ENCODE data around the gene EFNA2.

EFNA2 gene

DNA sequence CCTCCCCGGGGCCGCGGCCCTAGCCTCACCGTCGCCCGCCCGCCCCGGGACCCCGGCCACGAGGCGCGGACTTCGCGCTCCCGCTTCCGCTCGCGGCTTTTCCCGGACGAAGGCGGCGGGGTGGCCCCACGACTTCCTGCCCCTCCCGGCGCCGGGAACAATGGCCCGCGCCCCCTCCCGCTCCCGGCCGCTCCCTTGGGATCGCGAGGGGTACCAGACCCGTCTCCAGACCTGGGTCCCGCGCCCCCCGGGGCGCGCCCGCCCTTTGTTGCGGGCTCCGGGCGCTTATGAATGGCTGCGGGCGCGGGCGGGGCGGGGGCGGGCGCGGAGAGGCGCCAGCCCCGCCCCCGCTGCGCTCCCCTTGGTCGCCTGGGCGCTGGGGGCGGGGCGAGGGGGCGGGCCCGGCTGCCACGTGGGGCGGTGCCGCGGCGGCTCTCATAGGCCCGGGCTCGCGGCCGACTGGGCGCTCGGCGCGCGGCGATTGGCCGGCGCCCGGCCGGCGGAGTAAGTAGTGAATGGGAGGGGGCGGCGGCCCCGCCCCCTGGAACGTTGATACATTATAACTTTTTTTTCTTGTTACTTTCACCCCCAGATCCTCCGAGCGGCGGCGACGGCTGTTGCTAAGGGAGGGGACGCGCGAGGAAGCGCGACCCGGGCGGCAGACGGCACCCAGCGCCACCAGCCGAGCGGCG lies 36.2 kb upstream of the EFNA2 start:
- peak; percentile 86 to 90 for DNase-seq (ENCODE audit: low read depth in 2 of 2)

DNA sequence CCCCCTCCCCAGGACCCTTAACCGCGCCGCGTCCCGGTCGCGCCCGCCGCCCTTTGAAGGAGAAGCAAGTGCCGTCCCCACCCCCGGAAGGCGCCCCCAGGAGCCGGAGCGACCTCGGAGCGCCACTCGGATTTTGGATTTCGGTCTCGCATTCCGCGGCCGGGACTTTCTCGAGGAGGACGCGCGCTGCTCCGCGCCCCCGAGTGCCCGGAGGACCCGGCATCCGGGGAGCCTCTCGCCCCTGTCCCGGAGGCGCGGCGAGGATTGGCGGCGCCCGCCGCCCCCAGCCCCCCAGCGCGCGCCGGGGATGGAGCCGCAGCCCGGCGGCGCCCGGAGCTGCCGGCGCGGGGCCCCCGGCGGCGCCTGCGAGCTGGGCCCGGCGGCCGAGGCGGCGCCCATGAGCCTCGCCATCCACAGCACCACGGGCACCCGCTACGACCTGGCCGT lies 35.7 kb upstream of the EFNA2 start:
- no peak for DNase-seq (ENCODE audit: low read depth in 2 of 2)

DNA sequence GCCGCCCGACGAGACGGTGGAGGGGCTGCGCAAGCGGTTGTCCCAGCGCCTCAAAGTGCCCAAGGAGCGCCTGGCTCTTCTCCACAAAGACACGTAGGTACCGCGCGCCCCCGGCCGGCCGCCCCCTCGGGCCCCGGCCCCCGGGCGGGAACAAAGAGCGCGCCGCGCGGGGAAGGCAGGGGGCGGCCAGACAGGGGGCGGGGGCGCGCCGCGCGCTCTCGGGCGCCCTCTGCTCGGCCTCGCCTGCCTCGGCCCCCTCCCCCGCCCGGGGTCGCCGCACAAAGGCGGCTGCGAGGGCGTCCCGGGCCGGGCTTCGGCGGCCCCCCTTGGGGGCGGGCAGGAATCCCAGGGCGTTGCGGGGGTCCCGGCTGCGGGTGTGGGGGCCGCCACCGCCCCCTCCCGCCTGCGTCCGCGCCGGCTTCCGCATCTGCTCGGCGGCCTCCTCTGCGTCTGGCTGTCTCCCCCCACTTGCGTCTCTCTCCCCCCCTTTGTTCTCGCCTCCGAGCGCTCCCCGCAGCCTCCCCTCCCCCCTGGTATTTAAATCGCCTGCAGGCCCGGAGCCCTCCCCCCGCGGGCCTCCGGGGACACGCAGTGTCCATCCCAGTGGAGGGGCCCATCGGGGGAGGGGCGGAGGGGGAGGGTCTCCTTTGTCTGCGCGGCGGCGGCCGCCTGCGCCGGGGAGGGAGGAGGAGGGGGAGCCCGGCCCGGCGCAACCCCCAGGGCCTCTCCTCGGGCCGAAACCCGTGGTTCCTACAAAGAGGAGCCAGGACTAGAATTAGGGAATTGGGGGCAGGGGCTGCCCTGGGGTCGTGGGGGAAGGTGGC lies 35.0 kb upstream of the EFNA2 start:
- no peak for DNase-seq (ENCODE audit: low read depth in 2 of 2)

DNA sequence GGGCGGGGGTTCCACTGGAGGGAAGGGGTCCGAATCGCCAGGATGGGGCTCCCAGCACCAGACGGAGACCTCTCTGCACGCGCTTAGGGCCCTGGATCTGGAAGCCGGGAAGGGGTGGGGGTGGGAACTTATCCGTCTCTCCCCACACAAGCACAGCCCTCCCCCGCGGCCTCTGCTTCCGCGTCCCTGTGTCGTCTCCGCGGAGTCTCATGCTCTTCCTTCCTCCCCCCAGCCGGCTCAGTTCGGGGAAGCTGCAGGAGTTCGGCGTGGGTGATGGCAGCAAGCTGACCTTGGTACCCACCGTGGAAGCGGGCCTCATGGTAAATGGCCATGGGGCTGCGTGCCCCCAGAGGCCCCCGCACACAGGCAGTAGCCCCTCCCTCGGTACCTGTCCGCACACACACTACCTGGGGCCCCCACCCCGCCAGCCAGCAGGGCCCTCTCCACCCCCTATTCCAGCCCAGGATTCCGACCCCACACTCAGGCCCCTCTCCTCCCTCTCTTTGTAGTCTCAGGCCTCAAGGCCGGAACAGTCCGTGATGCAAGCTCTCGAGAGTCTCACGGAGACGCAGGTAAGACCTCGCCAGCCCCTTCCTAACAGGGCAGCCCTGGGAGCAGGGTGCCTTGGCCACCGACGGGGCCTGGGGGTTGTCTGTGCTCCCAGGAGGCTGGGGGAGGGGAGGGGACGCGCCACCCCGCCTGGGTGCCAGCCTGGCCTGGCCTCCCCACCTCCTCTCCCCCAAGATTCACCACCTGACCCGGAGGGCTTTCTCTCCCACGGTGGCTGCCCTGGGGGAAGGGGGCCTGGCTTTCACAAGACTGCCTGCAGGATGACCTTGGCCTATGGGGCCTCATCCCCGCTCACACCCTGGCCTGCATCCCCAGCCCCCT lies 34.1 kb upstream of the EFNA2 start:
- DNase-seq (ENCODE audit: low read depth in 2 of 2) = no peak

DNA sequence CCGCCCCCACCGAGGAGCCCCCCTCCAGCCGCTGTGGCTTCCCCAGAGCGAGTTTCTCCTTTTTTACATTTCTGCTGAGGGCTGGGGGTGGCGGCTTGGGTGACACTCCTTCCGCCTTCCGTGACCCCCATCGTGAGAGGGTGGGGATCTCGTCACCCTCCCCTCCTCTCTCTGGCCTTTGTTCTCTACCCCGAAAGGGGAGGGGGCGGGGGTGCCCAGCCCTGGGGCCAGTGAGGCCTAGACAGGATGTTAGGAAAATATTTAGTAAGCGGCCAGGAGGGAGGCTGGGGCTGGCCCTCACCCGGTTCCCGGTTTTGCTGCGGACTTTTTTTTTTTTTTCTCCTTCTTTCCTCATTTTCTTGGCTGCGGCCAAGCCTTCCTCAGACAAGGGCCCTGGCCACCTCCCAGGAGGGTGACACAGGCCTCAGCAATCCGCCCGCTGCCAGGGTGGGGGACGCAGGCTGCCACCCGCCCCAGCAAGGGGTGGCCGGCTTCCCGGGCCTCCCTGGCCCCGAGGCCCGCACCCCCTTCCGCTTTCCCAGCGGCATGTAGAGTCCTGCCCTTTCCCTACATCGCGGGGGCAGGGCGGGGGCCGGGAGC lies 33.4 kb upstream of the EFNA2 start:
- no peak for DNase-seq (ENCODE audit: low read depth in 2 of 2)

DNA sequence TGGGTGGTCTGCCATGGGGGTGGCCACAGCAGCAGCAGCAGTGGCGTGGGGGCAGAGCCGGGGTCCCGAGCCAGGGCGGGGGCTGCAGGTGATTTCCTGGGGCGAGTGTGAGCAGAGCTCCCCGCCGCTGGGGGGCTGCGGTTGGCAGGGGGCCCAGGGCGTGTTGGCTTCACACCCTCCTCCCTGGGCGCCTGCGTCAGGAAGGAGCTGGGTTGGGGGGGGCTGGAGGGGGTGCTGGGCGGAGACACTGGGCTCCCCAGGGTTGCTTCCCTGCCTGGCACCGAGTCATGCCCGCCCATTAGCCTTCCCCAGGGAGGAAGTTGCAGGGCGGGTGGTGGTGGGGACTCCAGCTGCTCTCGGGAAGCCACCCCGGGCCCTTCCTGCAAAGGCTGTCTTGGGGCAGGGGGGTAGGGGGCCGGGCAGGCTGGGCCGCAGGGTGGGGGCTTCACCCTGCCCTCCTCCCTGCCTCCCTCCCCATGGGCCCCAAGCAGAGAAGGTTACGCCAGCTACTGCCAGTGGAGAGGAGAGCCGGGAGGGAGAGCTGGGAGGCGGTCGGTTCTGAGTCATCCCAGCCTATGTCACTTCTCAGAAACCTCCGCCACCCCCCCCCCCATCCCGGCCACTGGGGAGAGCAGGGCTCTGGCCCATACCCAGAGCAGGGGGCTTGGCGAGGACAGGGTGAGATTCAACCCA lies 32.7 kb upstream of the EFNA2 start:
- no peak for DNase-seq (ENCODE audit: low read depth in 2 of 2)

DNA sequence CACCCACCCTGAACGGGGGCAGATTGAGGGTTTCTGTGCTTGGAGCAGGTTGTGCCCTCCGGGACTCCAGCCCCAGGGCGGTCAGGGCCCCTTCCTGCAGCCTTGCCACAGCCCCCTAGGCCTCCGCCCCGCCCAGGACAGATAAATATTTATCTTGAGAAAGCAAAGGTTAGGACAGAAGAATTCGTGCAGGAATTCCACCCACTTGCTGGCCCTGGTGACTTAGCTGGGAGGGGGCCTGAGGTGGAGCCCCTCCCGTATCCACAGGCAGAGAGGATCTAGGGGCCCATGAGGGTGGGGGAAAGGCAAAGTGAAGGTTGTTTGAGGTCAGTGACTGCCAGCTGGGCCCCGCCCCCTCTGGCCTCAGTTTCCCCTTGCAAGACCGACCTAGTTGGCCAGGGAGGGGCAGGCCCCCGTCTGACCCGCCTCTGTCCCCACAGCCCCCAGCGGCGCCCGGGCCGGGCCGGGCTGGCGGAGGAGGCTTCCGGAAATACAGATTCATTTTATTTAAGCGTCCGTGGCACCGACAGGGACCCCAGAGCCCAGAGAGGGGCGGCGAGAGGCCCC lies 32.1 kb upstream of the EFNA2 start:
- no peak for DNase-seq (ENCODE audit: low read depth in 2 of 2)

DNA sequence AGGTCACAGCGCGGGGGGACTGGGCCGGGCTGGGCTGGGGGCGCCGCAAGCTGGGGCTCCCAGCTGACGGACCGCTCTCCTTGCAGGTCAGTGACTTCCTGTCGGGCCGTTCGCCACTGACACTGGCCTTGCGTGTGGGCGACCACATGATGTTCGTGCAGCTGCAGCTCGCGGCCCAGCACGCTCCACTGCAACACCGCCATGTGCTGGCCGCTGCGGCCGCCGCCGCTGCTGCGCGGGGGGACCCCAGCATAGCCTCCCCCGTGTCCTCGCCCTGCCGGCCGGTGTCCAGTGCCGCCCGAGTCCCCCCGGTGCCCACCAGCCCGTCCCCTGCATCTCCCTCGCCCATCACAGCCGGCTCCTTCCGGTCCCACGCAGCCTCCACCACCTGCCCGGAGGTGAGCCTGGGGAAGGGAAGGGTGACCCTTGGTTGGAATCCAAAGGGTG lies 31.6 kb upstream of the EFNA2 start:
- no peak for DNase-seq (ENCODE audit: low read depth in 2 of 2)

DNA sequence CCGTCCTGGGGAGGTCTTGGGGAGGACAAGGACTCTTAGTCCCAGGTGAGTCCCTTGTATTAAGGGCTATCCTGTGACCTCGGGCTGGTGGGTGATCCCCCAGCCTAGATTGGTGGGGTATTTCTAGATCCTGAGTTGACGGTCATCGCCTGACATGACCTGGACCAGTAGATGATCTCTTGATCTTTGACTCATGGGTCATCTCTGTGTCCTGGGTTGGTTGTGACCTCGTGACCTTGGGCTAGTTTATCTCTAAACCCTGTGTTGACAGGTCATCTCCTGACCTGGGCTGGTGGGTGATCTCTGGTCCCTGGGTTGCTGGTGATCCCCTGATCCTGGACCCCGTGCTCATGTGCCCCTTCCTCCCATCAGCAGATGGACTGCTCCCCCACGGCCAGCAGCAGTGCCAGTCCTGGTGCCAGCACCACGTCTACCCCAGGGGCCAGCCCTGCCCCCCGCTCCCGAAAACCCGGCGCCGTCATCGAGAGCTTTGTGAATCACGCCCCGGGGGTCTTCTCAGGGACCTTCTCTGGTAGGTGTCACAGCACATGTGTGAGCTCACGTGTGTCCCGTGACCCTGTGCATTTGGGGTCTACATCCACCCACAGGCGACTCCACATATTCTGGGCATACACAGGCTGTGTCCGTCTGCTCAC lies 31.0 kb upstream of the EFNA2 start:
- DNase-seq (ENCODE audit: low read depth in 2 of 2) = no peak

DNA sequence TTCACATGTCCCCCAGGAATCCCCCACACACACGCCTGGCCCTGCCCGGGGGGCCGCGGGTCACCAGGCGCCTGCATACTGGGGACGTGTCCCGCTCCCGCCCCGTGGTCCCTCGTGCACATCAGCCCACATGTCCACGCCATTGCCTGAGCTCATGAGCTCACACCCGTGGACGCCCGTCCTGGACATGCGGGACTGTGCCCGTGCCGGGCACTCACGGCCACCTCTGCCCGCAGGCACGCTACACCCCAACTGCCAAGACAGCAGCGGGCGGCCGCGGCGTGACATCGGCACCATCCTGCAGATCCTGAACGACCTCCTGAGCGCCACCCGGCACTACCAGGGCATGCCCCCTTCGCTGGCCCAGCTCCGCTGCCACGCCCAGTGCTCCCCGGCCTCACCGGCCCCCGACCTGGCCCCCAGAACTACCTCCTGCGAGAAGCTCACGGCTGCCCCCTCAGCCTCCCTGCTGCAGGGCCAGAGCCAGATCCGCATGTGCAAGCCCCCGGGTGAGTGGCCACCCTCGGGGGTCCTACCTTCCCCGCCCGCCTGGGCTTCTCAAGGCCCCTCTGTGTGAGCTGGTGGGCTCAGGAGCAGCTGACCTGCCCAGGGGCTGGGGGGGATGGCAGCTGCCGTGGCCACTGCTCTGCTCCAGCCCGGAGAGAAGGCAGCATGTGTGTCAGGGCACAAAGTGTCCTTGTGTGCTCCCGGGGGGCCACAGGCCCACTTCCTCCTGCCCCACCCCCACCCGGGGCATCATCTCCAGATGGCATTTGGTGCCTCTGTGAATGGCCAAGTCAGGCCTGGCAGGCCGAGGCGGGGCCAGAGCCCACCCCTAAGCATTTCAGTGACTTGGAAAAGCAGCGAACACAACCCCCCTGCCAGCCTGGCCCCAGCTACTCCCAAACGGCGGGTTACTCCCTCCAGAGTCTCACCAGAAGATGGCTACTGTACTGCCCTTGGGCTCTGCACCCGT lies 30.2 kb upstream of the EFNA2 start:
- DNase-seq (ENCODE audit: low read depth in 2 of 2) = no peak

DNA sequence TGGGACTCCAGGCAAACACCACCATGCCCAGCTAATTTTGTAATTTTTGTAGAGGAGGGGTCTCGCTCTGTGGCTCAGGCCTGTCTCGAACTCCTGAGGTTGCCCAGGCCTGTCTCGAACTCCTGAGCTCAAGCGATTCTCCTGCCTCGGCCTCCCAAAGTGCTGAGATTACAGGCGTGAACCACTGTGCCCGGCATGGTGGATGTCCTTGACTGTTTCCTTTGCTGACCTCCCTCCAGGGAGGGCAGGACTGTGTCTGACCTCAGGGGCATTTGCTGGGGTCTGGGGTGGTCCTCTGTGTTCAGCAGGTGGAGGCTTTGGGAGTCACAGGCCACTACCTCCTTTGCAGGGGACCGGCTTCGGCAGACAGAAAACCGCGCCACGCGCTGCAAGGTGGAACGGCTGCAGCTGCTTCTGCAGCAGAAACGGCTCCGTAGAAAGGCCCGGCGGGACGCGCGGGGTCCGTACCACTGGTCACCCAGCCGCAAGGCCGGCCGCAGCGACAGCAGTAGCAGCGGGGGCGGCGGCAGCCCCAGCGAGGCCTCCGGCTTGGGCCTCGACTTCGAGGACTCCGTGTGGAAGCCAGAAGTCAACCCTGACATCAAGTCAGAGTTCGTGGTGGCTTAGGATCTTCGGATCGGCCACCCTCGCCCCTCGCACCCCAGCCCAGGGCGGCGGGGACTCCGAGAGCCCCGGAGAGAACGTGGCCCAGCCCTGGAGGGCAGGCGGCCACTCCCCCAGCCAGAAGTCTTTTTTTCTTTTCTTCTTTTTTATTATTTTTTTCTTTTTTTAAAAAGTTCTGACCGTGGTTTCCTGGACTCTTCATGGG lies 28.8 kb upstream of the EFNA2 start:
- DNase-seq (ENCODE audit: low read depth in 2 of 2) = no peak

DNA sequence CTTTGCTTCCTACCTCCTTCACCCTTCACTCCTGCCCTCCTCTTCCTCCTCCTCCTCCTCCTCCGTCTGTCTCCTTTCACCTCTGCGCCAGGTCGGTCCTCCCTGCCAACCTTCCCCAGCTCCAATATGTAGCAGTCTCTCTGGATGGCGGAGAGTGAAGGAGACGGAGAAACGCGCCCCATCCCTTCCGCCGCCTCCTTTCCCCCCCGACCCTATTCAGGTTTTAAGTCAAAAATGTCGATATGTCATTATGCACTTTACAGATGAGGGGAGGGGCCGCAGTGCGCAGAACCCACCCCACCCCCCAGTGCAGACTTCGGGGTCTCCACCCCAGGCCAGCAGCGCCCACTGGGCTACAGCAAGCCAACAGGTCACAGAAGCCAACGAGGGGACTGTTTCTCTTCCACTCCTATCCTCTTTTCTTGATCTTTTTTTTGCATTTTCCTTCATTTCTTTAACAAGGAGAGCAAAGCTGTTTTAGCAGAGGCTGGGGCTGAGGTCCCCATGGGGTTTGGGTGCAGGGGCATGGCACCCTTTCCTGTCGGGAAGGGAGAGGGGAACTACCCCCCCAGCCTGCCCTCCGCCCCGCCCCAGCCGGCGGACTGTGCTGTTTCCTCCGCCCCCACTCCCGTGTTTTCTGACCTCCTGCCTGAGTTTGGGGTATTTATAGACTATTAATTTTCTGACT lies 28.1 kb upstream of the EFNA2 start:
- DNase-seq (ENCODE audit: low read depth in 2 of 2) = no peak

DNA sequence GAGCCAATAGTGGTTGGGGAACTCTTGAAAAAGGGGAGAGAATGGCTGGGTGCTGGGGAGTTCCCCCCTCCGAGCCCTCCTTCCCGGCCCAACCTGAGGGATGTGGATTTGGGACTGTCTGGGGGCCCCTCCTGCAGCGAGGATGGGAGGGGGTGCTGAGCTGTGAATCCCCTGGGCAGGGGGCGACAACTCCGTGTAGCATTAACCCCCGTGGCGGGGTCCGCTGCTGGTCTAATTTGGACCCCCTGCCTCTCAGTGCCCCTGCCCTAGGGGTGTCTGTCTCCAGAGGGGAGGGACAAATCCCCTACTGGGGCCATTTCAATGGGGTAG lies 27.5 kb upstream of the EFNA2 start:
- no peak for DNase-seq (ENCODE audit: low read depth in 2 of 2)

DNA sequence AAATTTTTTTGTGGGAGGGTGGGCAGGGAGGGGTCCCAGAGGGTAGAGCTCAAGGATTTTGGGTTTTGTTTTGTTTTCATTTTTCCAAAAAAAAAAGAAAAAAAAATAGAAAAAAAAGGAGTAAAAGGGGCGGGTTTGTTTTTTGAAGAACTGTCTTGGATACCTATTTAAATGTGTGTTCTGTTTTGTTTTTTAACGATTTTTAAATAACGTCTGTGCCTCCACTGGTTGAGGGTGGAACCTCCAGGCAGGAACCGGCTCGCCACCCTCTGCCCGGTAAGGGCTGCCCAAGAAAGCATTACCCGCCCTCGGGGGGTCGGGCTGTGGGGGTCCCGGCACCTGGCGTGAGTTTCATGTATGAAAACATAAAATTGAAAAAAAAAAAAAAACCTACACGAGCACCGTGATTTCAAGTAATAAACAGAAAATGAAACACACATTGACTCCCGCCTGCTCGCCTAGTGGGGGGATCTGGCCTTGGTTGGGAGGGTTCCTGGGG lies 26.9 kb upstream of the EFNA2 start:
- no peak for DNase-seq (ENCODE audit: low read depth in 2 of 2)

DNA sequence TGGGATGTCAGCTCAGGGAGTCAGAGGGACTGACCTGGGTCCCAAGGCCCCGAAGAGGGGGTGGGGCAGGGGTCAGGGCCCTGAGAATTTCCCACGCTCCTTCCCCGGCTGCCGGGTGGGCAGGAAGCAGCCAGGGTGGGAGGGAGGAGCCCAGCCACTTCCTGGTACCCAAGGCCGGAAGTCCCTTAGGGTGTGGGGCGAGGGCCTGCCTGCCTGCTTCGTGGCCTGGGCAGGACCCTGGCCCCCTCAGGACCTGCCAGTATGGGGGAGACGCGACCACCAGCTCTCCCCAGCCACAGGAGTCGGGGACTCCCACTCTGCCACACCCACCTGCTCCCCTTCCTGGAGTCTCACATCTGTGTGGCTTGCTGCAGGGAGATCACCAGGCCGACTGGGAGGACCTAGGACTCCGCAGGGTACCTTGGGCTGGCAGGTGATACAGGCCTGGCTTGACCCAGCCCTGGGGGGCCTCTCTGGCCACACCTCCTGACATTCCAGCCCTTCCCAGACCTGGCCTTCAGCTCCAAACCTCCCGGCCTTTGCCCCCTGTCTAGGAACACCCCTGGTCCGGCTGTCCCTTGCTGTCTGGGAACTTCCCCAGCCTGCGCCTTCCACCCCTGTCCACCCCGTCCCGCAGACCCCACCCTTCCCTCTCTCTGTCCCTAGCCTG lies 26.3 kb upstream of the EFNA2 start:
- no peak for DNase-seq (ENCODE audit: low read depth in 2 of 2)

DNA sequence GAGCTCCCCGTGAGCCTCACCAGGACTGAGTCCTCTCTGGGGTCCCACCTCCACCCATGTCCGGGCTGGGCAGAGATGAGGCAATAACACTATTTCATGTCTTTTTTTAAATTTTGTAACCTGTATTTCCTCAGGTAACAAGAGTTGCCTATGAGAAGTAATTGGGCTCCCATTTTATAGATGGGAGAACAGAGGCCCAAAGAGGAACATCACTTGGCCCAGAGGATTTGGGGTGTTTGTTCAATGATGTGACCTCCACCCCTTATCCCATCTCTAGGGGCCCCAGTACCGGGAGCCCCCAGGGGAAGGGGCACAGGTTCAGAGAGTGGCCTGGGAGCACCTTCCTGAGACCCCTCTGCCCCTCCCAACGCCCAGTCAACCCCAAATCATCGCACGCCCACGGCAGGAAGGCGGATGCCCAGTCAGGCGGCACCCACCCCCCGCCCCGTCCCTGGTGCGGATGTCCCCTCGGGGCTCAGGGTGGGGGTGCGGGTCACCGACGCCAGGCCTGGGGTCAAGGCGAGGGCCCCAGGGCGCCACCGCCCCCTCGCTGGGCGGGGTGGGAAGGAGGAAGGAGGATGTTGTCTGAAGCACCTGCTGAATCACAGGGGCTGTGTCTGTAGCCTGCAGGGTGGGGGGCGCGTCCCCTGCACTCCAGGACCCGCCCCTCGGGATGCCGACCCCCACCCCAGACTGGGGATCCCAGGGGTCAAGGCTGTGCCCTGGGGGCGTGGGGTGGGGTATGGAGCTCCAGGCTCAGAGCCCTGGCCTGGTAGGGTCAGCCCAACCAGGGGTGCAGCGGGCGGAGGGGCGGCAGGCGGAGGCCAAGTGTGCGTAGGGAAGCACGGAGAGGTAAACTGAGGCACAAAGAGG lies 25.6 kb upstream of the EFNA2 start:
- DNase-seq (ENCODE audit: low read depth in 2 of 2) = no peak

Measured in activated CD8-positive, alpha-beta memory T cell treated with anti-CD3 and anti-CD28 coated beads for 4 hours (primary cell).